Measurements from ENCODE around the gene DPH7.

DNA sequence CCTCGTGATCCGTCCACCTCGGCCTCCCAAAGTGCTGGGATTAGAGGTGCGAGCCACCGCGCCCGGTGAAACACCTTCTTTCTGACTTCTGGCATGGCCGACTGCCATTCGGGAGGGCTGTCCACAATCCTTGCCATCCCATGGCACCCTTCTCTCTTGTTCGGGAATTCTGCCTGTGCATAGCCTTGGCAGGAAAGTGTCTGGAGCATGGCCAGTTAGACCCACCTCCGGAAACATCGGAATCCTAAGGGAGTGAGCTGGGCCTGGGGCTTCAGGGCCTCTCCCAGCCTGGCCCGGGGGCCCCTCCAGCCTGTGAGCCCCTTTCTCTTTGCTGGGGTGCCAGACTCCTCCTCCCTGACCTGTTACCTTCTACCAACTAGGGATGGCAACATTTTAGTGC, 25.2 kb upstream of the DPH7 start:
- TF ChIP-seq, protein P1, sequence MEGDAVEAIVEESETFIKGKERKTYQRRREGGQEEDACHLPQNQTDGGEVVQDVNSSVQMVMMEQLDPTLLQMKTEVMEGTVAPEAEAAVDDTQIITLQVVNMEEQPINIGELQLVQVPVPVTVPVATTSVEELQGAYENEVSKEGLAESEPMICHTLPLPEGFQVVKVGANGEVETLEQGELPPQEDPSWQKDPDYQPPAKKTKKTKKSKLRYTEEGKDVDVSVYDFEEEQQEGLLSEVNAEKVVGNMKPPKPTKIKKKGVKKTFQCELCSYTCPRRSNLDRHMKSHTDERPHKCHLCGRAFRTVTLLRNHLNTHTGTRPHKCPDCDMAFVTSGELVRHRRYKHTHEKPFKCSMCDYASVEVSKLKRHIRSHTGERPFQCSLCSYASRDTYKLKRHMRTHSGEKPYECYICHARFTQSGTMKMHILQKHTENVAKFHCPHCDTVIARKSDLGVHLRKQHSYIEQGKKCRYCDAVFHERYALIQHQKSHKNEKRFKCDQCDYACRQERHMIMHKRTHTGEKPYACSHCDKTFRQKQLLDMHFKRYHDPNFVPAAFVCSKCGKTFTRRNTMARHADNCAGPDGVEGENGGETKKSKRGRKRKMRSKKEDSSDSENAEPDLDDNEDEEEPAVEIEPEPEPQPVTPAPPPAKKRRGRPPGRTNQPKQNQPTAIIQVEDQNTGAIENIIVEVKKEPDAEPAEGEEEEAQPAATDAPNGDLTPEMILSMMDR (IDR thresholded peaks at IDR 0.05): no peak
- TF ChIP-seq POLR2A (IDR thresholded peaks at IDR 0.05): no peak
